MM.1S (cell line): ENCODE results near the gene MTCL1.

Source experiments
- CTCF ChIP-seq: fragments of 300-600 bp; sonication (generic); IDR thresholded peaks from 2 replicates; pipeline ENCODE4 v1.5.1; 2016; ENCODE audit warnings: antibody characterized with exemption, low read length, mixed read lengths
- EZH2 ChIP-seq: fragments of 300-600 bp; sonication (generic); optimal IDR thresholded peaks from 2 replicates; pipeline ENCODE3; 2017; ENCODE audit warnings: low read depth, mild to moderate bottlenecking, antibody characterized with exemption, low read length, mixed read lengths

- no peak for TF ChIP-seq CTCF
- TF ChIP-seq EZH2 = no peak
Measured at GRCh38 chr18:8718401-8718913, 13.1 kb downstream of the MTCL1 start.
